ENCODE measurements around the gene LEPROT. TPM values are rescaled to one million over a fixed set of nuclear protein-coding genes. Genes with fewer than 3 reads are reported as not detected.

LEPROT gene
- total and polyA plus RNA-seq, 2 experiments from 2014 or later: 66.9 to 171 TPM

DNA sequence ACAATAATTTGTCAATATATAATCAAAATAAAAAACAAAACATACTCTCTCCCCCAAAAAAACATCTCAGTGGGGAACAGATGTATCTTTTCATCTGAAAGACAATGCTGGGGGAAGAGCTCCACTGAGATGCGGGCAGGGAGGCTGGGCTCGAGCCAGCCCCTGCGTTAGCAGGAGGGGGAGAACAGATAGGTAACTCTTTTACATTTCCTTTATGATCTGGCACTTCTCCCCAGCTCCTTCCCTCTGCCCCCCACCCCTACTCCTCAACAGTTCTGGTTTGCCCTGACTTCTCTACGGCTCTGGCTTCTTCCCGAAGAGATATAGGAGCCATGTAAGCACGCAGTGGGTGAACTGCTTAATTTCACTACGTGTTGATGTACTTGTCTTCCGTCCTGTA is 12.4 kb downstream of the LEPROT start:
- WGBS, 2 experiments (ENCODE audit: low coverage in 1 of 2, low lambda C conversion rate in 2 of 2, missing lambda C conversion rate in 2 of 2): 85 to 86% methylated on average over 8 of the region's 8 CpGs
- H3K4me3 ChIP-seq: no peak overlapping the region
- H3K9me3 ChIP-seq (ENCODE audit: low read depth): no peaks in the 10 kb centered on the region
- H3K9me2 ChIP-seq (ENCODE audit: insufficient read depth): no peaks in the 10 kb centered on the region
- peaks cover 44% of the 10 kb centered on the region for H3K79me2 ChIP-seq (ENCODE audit: insufficient read depth)
- no peak overlapping the region for H3K4me2 ChIP-seq (ENCODE audit: unreplicated experiment)
- no peaks in the 10 kb centered on the region for H3K27me3 ChIP-seq (replicated peaks; ENCODE audit: insufficient read depth)
- peaks cover 37% of the 10 kb centered on the region for H3K4me1 ChIP-seq (ENCODE audit: insufficient read depth)
- peaks cover 33% of the 10 kb centered on the region; the same call in 1 of the 2 replicates for H3K36me3 ChIP-seq (ENCODE audit: low read depth)
- H3F3A ChIP-seq (ENCODE audit: insufficient read depth): peaks cover 34% of the 10 kb centered on the region
- in situ Hi-C loops (cut with MboI): no loop called here
- DNase-seq: no peak
- H3K9ac ChIP-seq: no peak overlapping the region
- H2AFZ ChIP-seq: no peak overlapping the region
- no peak overlapping the region for H3K27ac ChIP-seq
- no peak for TF ChIP-seq EZH2phosphoT487 (IDR thresholded peaks at IDR 0.05; ENCODE audit: insufficient read depth, low read depth)
- TF ChIP-seq EZH2 (IDR thresholded peaks at IDR 0.05; ENCODE audit: insufficient read depth, poor library complexity, severe bottlenecking): no peak
- H4K20me1 ChIP-seq (ENCODE audit: insufficient read depth): no peaks in the 10 kb centered on the region

DNA sequence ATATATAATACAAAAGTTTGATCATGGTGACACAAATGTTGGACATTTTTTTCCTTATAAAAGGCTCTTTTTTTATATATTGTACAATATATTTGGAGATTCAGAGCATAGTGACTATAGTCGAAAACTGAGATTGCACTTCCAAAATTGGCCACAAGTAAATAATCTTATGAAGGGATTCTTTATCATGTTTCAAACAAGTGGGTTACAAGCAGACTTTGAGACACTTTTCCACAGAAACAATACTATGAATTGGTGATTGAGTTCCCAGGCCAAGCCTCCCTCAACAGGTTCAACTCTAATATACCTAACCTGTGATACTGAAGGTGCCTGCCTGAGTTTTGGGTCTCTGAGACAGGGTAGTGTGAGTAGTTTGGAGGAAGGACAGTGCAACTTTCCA is 13.8 kb downstream of the LEPROT start:
- Histone ChIP-seq H3K36me3 (ENCODE audit: low read depth) (peaks cover 27% of the 10 kb centered on the region; the same call in 1 of the 2 replicates), H4K20me1 (ENCODE audit: insufficient read depth) (no peaks in the 10 kb centered on the region), H3F3A (ENCODE audit: insufficient read depth) (peaks cover 33% of the 10 kb centered on the region), H3K79me2 (ENCODE audit: insufficient read depth) (peaks cover 33% of the 10 kb centered on the region), H2AFZ (no peak overlapping the region), H3K4me1 (ENCODE audit: insufficient read depth) (peaks cover 37% of the 10 kb centered on the region), H3K27ac (no peak overlapping the region), H3K9me3 (ENCODE audit: low read depth) (no peaks in the 10 kb centered on the region), H3K4me2 (ENCODE audit: unreplicated experiment) (no peak overlapping the region), H3K9me2 (ENCODE audit: insufficient read depth) (no peaks in the 10 kb centered on the region), H3K4me3 (no peak overlapping the region), H3K27me3 (replicated peaks; ENCODE audit: insufficient read depth) (no peaks in the 10 kb centered on the region), H3K9ac (no peak overlapping the region)
- DNase-seq: peak; percentile 17
- WGBS, 2 experiments (ENCODE audit: low coverage in 1 of 2, low lambda C conversion rate in 2 of 2, missing lambda C conversion rate in 2 of 2): 96 to 100% methylated on average over 1 of the region's 1 CpG
- in situ Hi-C loops (cut with MboI): no loop called here
- TF ChIP-seq EZH2phosphoT487 (IDR thresholded peaks at IDR 0.05; ENCODE audit: insufficient read depth, low read depth) (no peak), EZH2 (IDR thresholded peaks at IDR 0.05; ENCODE audit: insufficient read depth, poor library complexity, severe bottlenecking) (no peak)

DNA sequence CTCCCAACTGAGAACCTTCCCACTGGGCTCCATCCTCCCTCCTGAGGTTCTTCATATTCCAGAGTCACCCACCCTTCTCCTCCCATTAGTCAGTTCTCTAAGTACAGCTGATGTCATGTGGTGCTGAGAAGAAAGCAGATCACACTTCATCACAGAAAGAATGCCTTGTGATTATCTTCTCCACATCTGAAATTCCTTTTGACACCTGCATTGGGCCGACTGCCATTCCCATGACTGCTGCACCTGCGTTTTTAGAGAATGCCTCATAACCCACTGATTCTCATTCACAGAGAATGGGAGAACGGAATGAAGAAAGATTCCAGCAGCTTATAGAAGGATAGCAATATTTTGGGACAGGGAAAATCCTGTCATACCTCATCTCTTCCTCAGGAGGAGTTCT is 14.3 kb downstream of the LEPROT start:
- WGBS, 2 experiments (ENCODE audit: low coverage in 1 of 2, low lambda C conversion rate in 2 of 2, missing lambda C conversion rate in 2 of 2): 73 to 74% methylated on average over 3 of the region's 3 CpGs
- Histone ChIP-seq H3F3A (ENCODE audit: insufficient read depth) (peaks cover 30% of the 10 kb centered on the region), H3K4me2 (ENCODE audit: unreplicated experiment) (no peak overlapping the region), H3K4me1 (ENCODE audit: insufficient read depth) (peaks cover 32% of the 10 kb centered on the region), H3K36me3 (ENCODE audit: low read depth) (peaks cover 27% of the 10 kb centered on the region; the same call in 1 of the 2 replicates), H3K79me2 (ENCODE audit: insufficient read depth) (peaks cover 30% of the 10 kb centered on the region), H3K9me2 (ENCODE audit: insufficient read depth) (no peaks in the 10 kb centered on the region), H3K9me3 (ENCODE audit: low read depth) (no peaks in the 10 kb centered on the region), H3K27ac (no peak overlapping the region), H4K20me1 (ENCODE audit: insufficient read depth) (no peaks in the 10 kb centered on the region), H3K27me3 (replicated peaks; ENCODE audit: insufficient read depth) (no peaks in the 10 kb centered on the region), H3K9ac (no peak overlapping the region), H2AFZ (no peak overlapping the region), H3K4me3 (no peak overlapping the region)
- in situ Hi-C loops (cut with MboI): no loop called here
- no peak for TF ChIP-seq EZH2phosphoT487 (IDR thresholded peaks at IDR 0.05; ENCODE audit: insufficient read depth, low read depth)
- no peak for TF ChIP-seq EZH2 (IDR thresholded peaks at IDR 0.05; ENCODE audit: insufficient read depth, poor library complexity, severe bottlenecking)
- DNase-seq: peak; percentile 7

DNA sequence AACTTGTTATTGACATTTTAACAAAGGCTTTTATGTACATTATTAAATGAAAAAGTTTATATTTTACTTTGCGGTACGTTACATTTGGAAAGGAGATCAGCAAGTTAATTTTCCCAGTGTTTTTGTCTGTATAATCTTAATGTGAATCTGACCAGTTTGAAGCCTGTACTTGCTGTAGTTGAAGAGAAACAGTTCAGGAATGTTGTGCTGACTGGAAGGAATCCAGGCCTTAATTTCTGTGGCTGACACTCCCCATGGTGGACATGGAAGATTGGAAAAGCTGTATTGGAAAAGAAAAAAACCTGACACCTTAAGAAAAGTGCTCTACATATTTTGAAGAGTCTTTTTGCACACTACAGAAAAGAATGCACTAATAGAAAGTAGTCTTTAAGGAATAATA is 15.5 kb downstream of the LEPROT start:
- peaks cover 30% of the 10 kb centered on the region for H3K4me1 ChIP-seq (ENCODE audit: insufficient read depth)
- H3K79me2 ChIP-seq (ENCODE audit: insufficient read depth): peaks cover 22% of the 10 kb centered on the region
- TF ChIP-seq EZH2phosphoT487 (IDR thresholded peaks at IDR 0.05; ENCODE audit: insufficient read depth, low read depth): no peak
- TF ChIP-seq EZH2 (IDR thresholded peaks at IDR 0.05; ENCODE audit: insufficient read depth, poor library complexity, severe bottlenecking): no peak
- H3K9ac ChIP-seq: peak overlapping the region; percentile 12; the same call in 1 of the 2 replicates
- no peaks in the 10 kb centered on the region for H3K9me2 ChIP-seq (ENCODE audit: insufficient read depth)
- peaks cover 19% of the 10 kb centered on the region; the same call in 1 of the 2 replicates for H3K36me3 ChIP-seq (ENCODE audit: low read depth)
- H3K4me3 ChIP-seq: no peak overlapping the region
- peak; percentile 67 for DNase-seq
- H3K4me2 ChIP-seq (ENCODE audit: unreplicated experiment): peak overlapping the region; percentile 21
- H3K27me3 ChIP-seq (replicated peaks; ENCODE audit: insufficient read depth): no peaks in the 10 kb centered on the region
- H2AFZ ChIP-seq: no peak overlapping the region
- no peaks in the 10 kb centered on the region for H4K20me1 ChIP-seq (ENCODE audit: insufficient read depth)
- 63 to 72% methylated on average over 2 of the region's 2 CpGs for WGBS, 2 experiments (ENCODE audit: low coverage in 1 of 2, low lambda C conversion rate in 2 of 2, missing lambda C conversion rate in 2 of 2)
- peaks cover 30% of the 10 kb centered on the region for H3F3A ChIP-seq (ENCODE audit: insufficient read depth)
- H3K9me3 ChIP-seq (ENCODE audit: low read depth): no peaks in the 10 kb centered on the region
- peak overlapping the region; percentile 22 for H3K27ac ChIP-seq
- in situ Hi-C loops (cut with MboI): no loop called here

Data from GM23248 (cell line).